Trophoblast cell (in vitro differentiated cells and primary cell): ENCODE measurements around the gene KCNK10.

Source experiments
- DNase-seq, 2 donors: peaks; one replicate each; pipeline ENCODE4 v3.0.0-alpha.2; 2016
- H2AFZ ChIP-seq: 2 replicates; pipeline ENCODE4 v1.6.1; 2013; ENCODE audit warnings: low read length, moderate library complexity, mild to moderate bottlenecking; ENCODE audit not compliant: insufficient read depth, poor library complexity
- H2AK5ac ChIP-seq: 2 replicates; pipeline ENCODE4 v1.6.1; 2013; ENCODE audit warnings: mild to moderate bottlenecking, low read length
- H2BK120ac ChIP-seq: 2 replicates; pipeline ENCODE4 v1.6.1; 2013; ENCODE audit warnings: low read length, mild to moderate bottlenecking, moderate library complexity; ENCODE audit not compliant: insufficient read depth, poor library complexity
- H2BK12ac ChIP-seq: 2 replicates; pipeline ENCODE4 v1.6.1; 2013; ENCODE audit warnings: mild to moderate bottlenecking, low read length, moderate library complexity
- H2BK5ac ChIP-seq: 2 replicates; pipeline ENCODE4 v1.6.1; 2013; ENCODE audit warnings: low read length, low read depth, moderate library complexity, mild to moderate bottlenecking; ENCODE audit not compliant: poor library complexity
- H3K14ac ChIP-seq: 2 replicates; pipeline ENCODE4 v1.6.1; 2013; ENCODE audit warnings: mild to moderate bottlenecking, low read length
- H3K18ac ChIP-seq: 2 replicates; pipeline ENCODE4 v1.6.1; 2013; ENCODE audit warnings: mild to moderate bottlenecking, low read length
- H3K23ac ChIP-seq: 2 replicates; pipeline ENCODE4 v1.6.1; 2013; ENCODE audit warnings: low read length
- H3K27ac ChIP-seq: 2 replicates; pipeline ENCODE4 v1.5.1; 2013; ENCODE audit warnings: low read depth, mild to moderate bottlenecking, inconsistent platforms, low read length, moderate library complexity
- H3K27me3 ChIP-seq: 2 replicates; pipeline ENCODE4 v1.6.1; 2013; ENCODE audit warnings: inconsistent platforms, mild to moderate bottlenecking, low read length, moderate library complexity; ENCODE audit not compliant: insufficient read depth
- H3K36me3 ChIP-seq, 2 experiments: 1 replicate in 1 of 2; 2 replicates in 1 of 2; pipeline ENCODE4 v1.6.1; 2013; ENCODE audit warnings: low read length in 2 of 2, mild to moderate bottlenecking in 2 of 2, moderate library complexity in 1 of 2; ENCODE audit not compliant: insufficient read depth in 2 of 2, control insufficient read depth in 1 of 2
- H3K4ac ChIP-seq: 2 replicates; pipeline ENCODE4 v1.6.1; 2013; ENCODE audit warnings: low read depth, mild to moderate bottlenecking, low read length, moderate library complexity
- H3K4me1 ChIP-seq, 2 experiments: 1 replicate in 1 of 2; 2 replicates in 1 of 2; pipeline ENCODE4 v1.6.1; 2013; ENCODE audit warnings: low read length in 2 of 2, mild to moderate bottlenecking in 2 of 2, moderate library complexity in 1 of 2; ENCODE audit not compliant: insufficient read depth in 2 of 2, control insufficient read depth in 1 of 2
- H3K4me2 ChIP-seq: 2 replicates; pipeline ENCODE4 v1.6.1; 2013; ENCODE audit warnings: inconsistent platforms, mild to moderate bottlenecking, low read length, moderate library complexity
- H3K4me3 ChIP-seq: 2 replicates; pipeline ENCODE4 v1.5.1; 2013; ENCODE audit warnings: mild to moderate bottlenecking, low read depth, low read length, inconsistent platforms
- H3K79me1 ChIP-seq: one replicate; pipeline ENCODE4 v1.6.1; 2013; ENCODE audit warnings: low read length
- H3K79me2 ChIP-seq: 2 replicates; pipeline ENCODE4 v1.6.1; 2013; ENCODE audit warnings: low read length, mild to moderate bottlenecking; ENCODE audit not compliant: control insufficient read depth, insufficient read depth, poor library complexity
- H3K9ac ChIP-seq: 2 replicates; pipeline ENCODE4 v1.6.1; 2013; ENCODE audit warnings: mild to moderate bottlenecking, low read length
- H3K9me3 ChIP-seq: 2 replicates; pipeline ENCODE4 v1.6.1; 2013; ENCODE audit warnings: low read depth, mild to moderate bottlenecking, control low read depth, inconsistent platforms, low read length; ENCODE audit not compliant: insufficient read depth
- H4K12ac ChIP-seq: 2 replicates; pipeline ENCODE4 v1.6.1; 2013; ENCODE audit warnings: low read depth, mild to moderate bottlenecking, low read length, moderate library complexity
- H4K8ac ChIP-seq: 2 replicates; pipeline ENCODE4 v1.6.1; 2013; ENCODE audit warnings: low read depth, mild to moderate bottlenecking, low read length, moderate library complexity
- H4K91ac ChIP-seq: one replicate; pipeline ENCODE4 v1.6.1; 2013; ENCODE audit warnings: low read depth, mild to moderate bottlenecking, low read length, moderate library complexity
- whole genome bisulfite sequencing: extraction: QIAGEN DNeasy Blood & Tissue Kit; methylation state at CpG from one replicate; pipeline ENCODE4 v1.1.7; 2013; ENCODE audit warnings: missing lambda C conversion rate; ENCODE audit not compliant: insufficient read length, insufficient coverage; ENCODE audit errors: extremely low coverage; 5-methylcytosine and 5-hydroxymethylcytosine counted together

KCNK10 gene

DNA sequence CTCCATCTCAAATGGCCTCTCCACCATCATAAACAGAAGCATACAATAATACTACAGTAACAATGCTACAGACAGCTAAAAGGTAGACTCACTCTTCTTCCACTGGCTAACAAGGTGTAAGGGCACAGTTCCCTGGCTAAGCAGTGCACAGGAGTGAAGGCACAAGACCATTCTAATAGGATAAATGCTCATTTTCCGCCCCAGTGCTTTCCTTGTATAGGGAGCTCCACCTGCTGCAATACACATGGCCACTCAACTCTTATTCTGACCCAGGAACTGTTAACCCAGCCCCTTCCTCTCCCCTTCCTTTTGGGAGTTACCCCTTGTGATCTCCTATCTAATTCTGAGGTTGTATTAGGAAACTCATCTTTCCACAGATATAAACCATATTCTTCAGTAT lies 124.6 kb downstream of the KCNK10 start:
- Histone ChIP-seq H3K4me2 (no peak overlapping the region), H2BK120ac (no peak overlapping the region), H3K79me1 (no peaks in the 10 kb centered on the region), H3K36me3 (no peaks in the 10 kb centered on the region), H2BK5ac (no peak overlapping the region), H4K12ac (no peak overlapping the region), H3K9me3 (no peaks in the 10 kb centered on the region), H3K4me1 (peaks cover 0 to 2% of the 10 kb centered on the region in 2 experiments), H3K18ac (no peak overlapping the region), H3K23ac (no peak overlapping the region), H3K27ac (no peak overlapping the region), H4K8ac (no peak overlapping the region), H3K4ac (no peak overlapping the region), H4K91ac (no peak overlapping the region), H2AFZ (no peak overlapping the region), H3K4me3 (no peak overlapping the region), H2AK5ac (no peak overlapping the region), H3K9ac (no peak overlapping the region), H3K79me2 (no peaks in the 10 kb centered on the region), H3K14ac (no peak overlapping the region), H2BK12ac (no peak overlapping the region), H3K27me3 (no peaks in the 10 kb centered on the region)
- no peak for DNase-seq
- WGBS = no CpG with 5 or more reads among the region's 1 CpG

DNA sequence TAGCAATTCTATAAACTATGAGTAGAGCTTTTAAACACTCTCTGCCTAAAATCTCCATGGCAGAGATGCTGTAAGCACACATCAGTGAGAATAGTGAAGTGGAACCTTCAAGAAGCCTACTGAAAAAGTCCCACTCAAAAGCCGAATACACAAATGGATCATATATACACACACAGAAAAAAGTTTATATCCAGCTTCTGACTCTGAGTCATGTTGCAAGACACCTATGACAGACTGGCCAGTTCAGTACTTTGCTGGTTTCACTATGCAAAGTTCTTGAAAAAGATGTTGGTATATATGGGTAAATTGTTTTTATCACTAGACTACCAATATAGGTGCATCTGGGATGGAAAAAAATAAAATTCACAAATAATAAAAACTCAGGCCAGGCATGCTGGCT lies 126.1 kb downstream of the KCNK10 start:
- Histone ChIP-seq H2BK12ac (no peak overlapping the region), H3K4me1 (no peaks in the 10 kb centered on the region), H3K36me3 (no peaks in the 10 kb centered on the region), H4K12ac (no peak overlapping the region), H3K79me1 (no peaks in the 10 kb centered on the region), H3K79me2 (no peaks in the 10 kb centered on the region), H2AFZ (no peak overlapping the region), H3K9ac (no peak overlapping the region), H3K4me3 (no peak overlapping the region), H3K23ac (no peak overlapping the region), H4K91ac (no peak overlapping the region), H2AK5ac (no peak overlapping the region), H3K9me3 (no peaks in the 10 kb centered on the region), H2BK120ac (no peak overlapping the region), H3K18ac (no peak overlapping the region), H3K14ac (no peak overlapping the region), H3K27ac (no peak overlapping the region), H4K8ac (no peak overlapping the region), H3K4ac (no peak overlapping the region), H3K4me2 (no peak overlapping the region), H2BK5ac (no peak overlapping the region), H3K27me3 (no peaks in the 10 kb centered on the region)
- WGBS = no CpG with 5 or more reads among the region's 1 CpG
- DNase-seq = no peak

DNA sequence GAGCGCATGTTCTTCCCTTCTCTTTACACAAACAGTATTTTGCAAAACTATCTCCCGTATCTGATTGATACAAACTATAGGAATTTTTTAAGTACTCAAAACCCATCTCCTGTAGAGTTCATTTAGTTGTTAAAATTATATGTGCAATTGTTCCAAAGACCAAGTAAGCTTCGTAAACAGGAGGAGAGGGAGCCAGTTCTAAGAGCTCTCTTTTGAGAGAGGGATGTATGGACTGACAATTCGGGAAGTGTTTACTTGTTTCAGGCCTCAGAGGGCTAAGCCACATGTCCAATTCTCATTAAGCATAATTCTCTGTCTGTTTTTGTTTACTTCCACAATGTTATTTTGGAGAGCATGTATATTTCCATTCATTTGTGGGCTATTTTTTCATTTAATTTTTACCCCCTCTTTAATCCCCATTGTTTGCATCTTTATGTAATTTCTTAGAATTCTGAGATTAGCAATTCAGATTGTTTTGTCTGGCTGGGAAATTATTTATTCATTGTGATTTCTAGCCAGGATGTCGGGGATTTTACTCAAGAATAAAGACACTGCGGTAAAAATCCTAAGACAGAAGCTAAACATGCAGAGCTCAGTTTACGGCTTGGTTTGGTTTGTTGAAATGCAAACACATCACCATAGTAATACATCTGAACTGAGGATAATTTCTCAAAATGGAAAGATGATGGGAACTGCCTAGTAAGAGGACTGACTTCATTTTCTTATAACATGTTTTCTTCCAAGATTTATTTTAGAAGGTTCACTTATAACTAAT lies 126.8 kb downstream of the KCNK10 start:
- H4K91ac ChIP-seq = no peak overlapping the region
- no peak overlapping the region for H2AFZ ChIP-seq
- no peak overlapping the region for H3K9ac ChIP-seq
- no peak overlapping the region for H2BK12ac ChIP-seq
- no peak overlapping the region for H3K14ac ChIP-seq
- no peak overlapping the region for H3K23ac ChIP-seq
- H3K4me1 ChIP-seq = no peaks in the 10 kb centered on the region
- H4K12ac ChIP-seq = no peak overlapping the region
- H4K8ac ChIP-seq = no peak overlapping the region
- no peak overlapping the region for H2BK5ac ChIP-seq
- H3K9me3 ChIP-seq = no peaks in the 10 kb centered on the region
- no peak for DNase-seq
- no peaks in the 10 kb centered on the region for H3K79me1 ChIP-seq
- WGBS = no CpG with 5 or more reads among the region's 7 CpGs
- no peaks in the 10 kb centered on the region for H3K36me3 ChIP-seq
- no peaks in the 10 kb centered on the region for H3K79me2 ChIP-seq
- no peak overlapping the region for H3K4me3 ChIP-seq
- H2BK120ac ChIP-seq = no peak overlapping the region
- H2AK5ac ChIP-seq = no peak overlapping the region
- no peak overlapping the region for H3K4ac ChIP-seq
- no peak overlapping the region for H3K4me2 ChIP-seq
- no peak overlapping the region for H3K18ac ChIP-seq
- H3K27me3 ChIP-seq = no peaks in the 10 kb centered on the region
- no peak overlapping the region for H3K27ac ChIP-seq

DNA sequence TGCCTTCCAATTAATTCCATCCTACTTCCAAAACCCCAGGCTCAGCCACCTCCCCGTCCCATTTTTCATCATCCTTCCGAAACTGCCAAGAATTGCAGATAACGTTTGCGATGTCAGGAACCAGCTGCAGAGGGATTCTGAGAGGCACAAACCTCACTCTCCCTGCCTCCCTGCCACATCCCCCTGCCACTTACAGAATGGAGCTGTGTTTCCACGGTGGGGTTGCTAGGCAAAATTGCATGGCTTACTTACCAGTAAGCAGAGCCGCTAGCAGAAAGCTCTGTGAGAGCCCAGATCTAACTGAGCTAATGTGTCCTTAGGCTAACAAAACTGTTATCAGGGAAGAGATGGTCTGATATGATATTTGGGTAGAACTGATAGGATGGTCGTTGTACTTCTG lies 127.4 kb downstream of the KCNK10 start:
- Histone ChIP-seq H3K14ac (no peak overlapping the region), H3K27ac (no peak overlapping the region), H2AK5ac (no peak overlapping the region), H4K91ac (no peak overlapping the region), H3K27me3 (no peaks in the 10 kb centered on the region), H3K4me3 (no peak overlapping the region), H3K36me3 (no peaks in the 10 kb centered on the region), H2BK12ac (no peak overlapping the region), H3K18ac (no peak overlapping the region), H3K9ac (no peak overlapping the region), H2BK5ac (no peak overlapping the region), H3K4ac (no peak overlapping the region), H3K79me1 (no peaks in the 10 kb centered on the region), H3K79me2 (no peaks in the 10 kb centered on the region), H3K4me1 (no peaks in the 10 kb centered on the region), H3K4me2 (no peak overlapping the region), H4K12ac (no peak overlapping the region), H3K23ac (no peak overlapping the region), H3K9me3 (no peaks in the 10 kb centered on the region), H2AFZ (no peak overlapping the region), H2BK120ac (no peak overlapping the region), H4K8ac (no peak overlapping the region)
- DNase-seq = no peak
- 100% methylated on average over 2 of the region's 7 CpGs for WGBS
